GM21526 (cell line): ENCODE results near the gene ANKDD1B.
"Not testable (repeated sequence)": the region's sequence is repeated elsewhere in the genome, so short reads cannot be mapped to it uniquely, and the experiment has no call there.

ENCODE experiments used
- ATAC-seq: cut with Tn5 transposase; IDR thresholded peaks from one replicate; pipeline ENCODE4 v1.9.1; 2021; ENCODE audit warnings: moderate library complexity; ENCODE audit not compliant: unreplicated experiment, low FRiP score

Gene ANKDD1B

GRCh38 chr5:75694781-75695180, 83.5 kb downstream of the ANKDD1B start:
- no peak for ATAC-seq

- not testable (repeated sequence) for ATAC-seq
These were observed 84.5 kb downstream of the ANKDD1B start for GRCh38 chr5:75695472-75696351.

- ATAC-seq, result no peak
These were observed 90.6 kb downstream of the ANKDD1B start for GRCh38 chr5:75701856-75702255.

GRCh38 chr5:75706016-75706415, 94.8 kb downstream of the ANKDD1B start:
- no peak for ATAC-seq

GRCh38 chr5:75706775-75707174, 95.5 kb downstream of the ANKDD1B start:
- no peak for ATAC-seq

GRCh38 chr5:75707911-75708509, 96.8 kb downstream of the ANKDD1B start:
- ATAC-seq, result no peak

- no peak for ATAC-seq
These were observed 99.4 kb downstream of the ANKDD1B start for GRCh38 chr5:75710637-75711036.

- ATAC-seq, result no peak
These were observed 99.9 kb downstream of the ANKDD1B start for GRCh38 chr5:75711151-75711550.

- no peak for ATAC-seq
These were observed 100.8 kb downstream of the ANKDD1B start for GRCh38 chr5:75712091-75712490.

GRCh38 chr5:75716715-75717081, 105.4 kb downstream of the ANKDD1B start:
- ATAC-seq, result peak; percentile 14

GRCh38 chr5:75717082-75717922, 106.0 kb downstream of the ANKDD1B start, which contains the start of gene POC5:
Gene POC5 (minus strand): TSS chr5:75717437. CDS start chr5:75712937, 4,500 bp downstream.
- peak; percentile 95 for ATAC-seq

GRCh38 chr5:75720882-75721281, 109.6 kb downstream of the ANKDD1B start:
- no peak for ATAC-seq
